Vagina (tissue), 2 donors: Measurements from ENCODE around the gene PPP3CA. TPM values are rescaled to one million over a fixed set of nuclear protein-coding genes. Genes with fewer than 3 reads are reported as not detected.

ENCODE experiments used
- DNase-seq, 2 donors: peaks; one replicate each; pipeline ENCODE4 v3.0.0-alpha.2; 2017; ENCODE audit errors: extremely low spot score in 2 of 2
- H3K27ac ChIP-seq: fragments of 200-600 bp; sonication (generic); one replicate; pipeline ENCODE4 v1.5.1; 2019
- H3K27me3 ChIP-seq: fragments of 200-600 bp; sonication (generic); one replicate; pipeline ENCODE4 v1.5.1; 2019
- H3K36me3 ChIP-seq, 2 donors: fragments of 200-600 bp; sonication (generic); one replicate each; pipeline ENCODE4 v1.5.1; 2017 to 2019
- H3K4me1 ChIP-seq: fragments of 200-600 bp; sonication (generic); one replicate; pipeline ENCODE4 v1.5.1; 2019
- H3K4me3 ChIP-seq, 2 donors: fragments of 200-600 bp; sonication (generic); 1 replicate in 1 of 2; 2 replicates in 1 of 2; pipeline ENCODE4 v1.5.1; 2016 to 2019
- H3K9me3 ChIP-seq: fragments of 200-600 bp; sonication (generic); one replicate; pipeline ENCODE4 v1.5.1; 2019
- POLR2A ChIP-seq, 2 donors: fragments of 450-650 bp; IDR thresholded peaks; one replicate each; pipeline ENCODE4 v1.6.1; 2017; ENCODE audit warnings: antibody characterized with exemption in 2 of 2, mild to moderate bottlenecking in 2 of 2, moderate library complexity in 2 of 2
- POLR2AphosphoS5 ChIP-seq, 2 donors: sonication (generic); formaldehyde crosslinking; IDR thresholded peaks; one replicate each; pipeline ENCODE4 v1.9.0; 2017; ENCODE audit warnings: antibody characterized with exemption in 2 of 2, mild to moderate bottlenecking in 2 of 2, low read depth in 1 of 2; ENCODE audit not compliant: insufficient read depth in 1 of 2
- intact Hi-C: fragments of 100-400 bp; cut with DNase I; formaldehyde crosslinking; loops from one replicate; pipeline ENCODE4 v1.15.1; 2023
- total RNA-seq: library from RNA; depleted of rRNA; stranded (reverse); fragments of >200 nt; gene quantifications from one replicate; pipeline ENCODE4 v1.2.3, GENCODE V29; 2016
- TF ChIP-seq, protein P1 (sequence below), 3 experiments: fragments of 450-650 bp in 2 of 3; fragments of 200-600 bp in 1 of 3; sonication (generic) in 1 of 3; IDR thresholded peaks; one replicate each; pipeline ENCODE4 v1.5.1; 2017 to 2019; ENCODE audit warnings: antibody characterized with exemption in 3 of 3, mild to moderate bottlenecking in 2 of 3, moderate library complexity in 2 of 3

The PPP3CA gene
- total RNA-seq, 1 donor from 2014 or later = 45.9 TPM

DNA sequence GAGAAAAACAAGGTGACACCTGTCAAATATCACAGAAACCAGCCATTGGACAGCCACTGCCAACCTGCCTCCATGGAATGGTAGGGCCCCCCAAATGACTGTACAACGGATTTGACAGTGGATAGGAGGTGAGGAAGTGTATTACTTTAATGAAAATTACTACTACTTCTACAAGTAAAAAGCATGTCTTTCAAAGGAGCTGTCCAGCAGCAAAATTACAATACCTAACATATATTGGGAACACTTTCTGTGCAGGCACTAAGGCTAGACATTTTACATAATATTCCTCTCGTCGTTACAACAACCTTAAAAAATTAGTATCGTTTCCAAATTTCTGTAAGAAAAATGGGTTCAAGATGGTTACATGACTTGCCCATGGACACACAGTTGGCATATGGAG is 14.9 kb downstream of the PPP3CA start:
- no peaks in the 10 kb centered on the region for H3K9me3 ChIP-seq
- no peak for DNase-seq
- H3K4me3 ChIP-seq = no peak overlapping the region
- no peak overlapping the region for H3K27ac ChIP-seq
- H3K4me1 ChIP-seq = peaks cover 56% of the 10 kb centered on the region
- H3K36me3 ChIP-seq = no peaks in the 10 kb centered on the region
- intact Hi-C loops = no loop called here
- TF ChIP-seq POLR2A (IDR thresholded peaks at IDR 0.05) (no peak), POLR2AphosphoS5 (IDR thresholded peaks at IDR 0.05; ENCODE audit: insufficient read depth in 1 of 2, low read depth in 1 of 2) (no peak)
- no peaks in the 10 kb centered on the region for H3K27me3 ChIP-seq

DNA sequence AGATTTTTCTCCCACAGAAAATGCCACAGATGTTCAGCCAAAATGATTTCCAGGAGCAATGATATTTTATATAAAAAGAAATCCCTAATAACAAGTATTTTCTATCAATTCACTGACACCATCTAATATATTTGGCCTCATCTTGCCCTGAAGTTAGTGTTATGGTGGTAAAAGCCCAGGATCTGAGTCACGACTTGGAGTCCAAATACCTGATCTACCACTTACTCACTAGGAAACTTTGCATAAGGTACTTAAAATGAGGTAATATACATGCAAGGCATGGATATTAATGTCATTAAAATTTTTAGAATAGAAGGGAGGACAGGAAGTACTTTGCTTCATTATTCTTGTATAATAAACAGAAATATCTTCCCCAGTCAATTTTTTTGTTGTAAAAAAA is 16.3 kb downstream of the PPP3CA start:
- DNase-seq = no peak
- no peak overlapping the region for H3K27ac ChIP-seq
- H3K4me1 ChIP-seq = peaks cover 57% of the 10 kb centered on the region
- intact Hi-C loops = no loop called here
- no peaks in the 10 kb centered on the region for H3K36me3 ChIP-seq
- H3K9me3 ChIP-seq = no peaks in the 10 kb centered on the region
- no peaks in the 10 kb centered on the region for H3K27me3 ChIP-seq
- TF ChIP-seq POLR2A (IDR thresholded peaks at IDR 0.05) = no peak
- TF ChIP-seq, protein P1, sequence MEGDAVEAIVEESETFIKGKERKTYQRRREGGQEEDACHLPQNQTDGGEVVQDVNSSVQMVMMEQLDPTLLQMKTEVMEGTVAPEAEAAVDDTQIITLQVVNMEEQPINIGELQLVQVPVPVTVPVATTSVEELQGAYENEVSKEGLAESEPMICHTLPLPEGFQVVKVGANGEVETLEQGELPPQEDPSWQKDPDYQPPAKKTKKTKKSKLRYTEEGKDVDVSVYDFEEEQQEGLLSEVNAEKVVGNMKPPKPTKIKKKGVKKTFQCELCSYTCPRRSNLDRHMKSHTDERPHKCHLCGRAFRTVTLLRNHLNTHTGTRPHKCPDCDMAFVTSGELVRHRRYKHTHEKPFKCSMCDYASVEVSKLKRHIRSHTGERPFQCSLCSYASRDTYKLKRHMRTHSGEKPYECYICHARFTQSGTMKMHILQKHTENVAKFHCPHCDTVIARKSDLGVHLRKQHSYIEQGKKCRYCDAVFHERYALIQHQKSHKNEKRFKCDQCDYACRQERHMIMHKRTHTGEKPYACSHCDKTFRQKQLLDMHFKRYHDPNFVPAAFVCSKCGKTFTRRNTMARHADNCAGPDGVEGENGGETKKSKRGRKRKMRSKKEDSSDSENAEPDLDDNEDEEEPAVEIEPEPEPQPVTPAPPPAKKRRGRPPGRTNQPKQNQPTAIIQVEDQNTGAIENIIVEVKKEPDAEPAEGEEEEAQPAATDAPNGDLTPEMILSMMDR (IDR thresholded peaks at IDR 0.05) = no peak
- no peak for TF ChIP-seq POLR2AphosphoS5 (IDR thresholded peaks at IDR 0.05; ENCODE audit: insufficient read depth in 1 of 2, low read depth in 1 of 2)
- no peak overlapping the region for H3K4me3 ChIP-seq

DNA sequence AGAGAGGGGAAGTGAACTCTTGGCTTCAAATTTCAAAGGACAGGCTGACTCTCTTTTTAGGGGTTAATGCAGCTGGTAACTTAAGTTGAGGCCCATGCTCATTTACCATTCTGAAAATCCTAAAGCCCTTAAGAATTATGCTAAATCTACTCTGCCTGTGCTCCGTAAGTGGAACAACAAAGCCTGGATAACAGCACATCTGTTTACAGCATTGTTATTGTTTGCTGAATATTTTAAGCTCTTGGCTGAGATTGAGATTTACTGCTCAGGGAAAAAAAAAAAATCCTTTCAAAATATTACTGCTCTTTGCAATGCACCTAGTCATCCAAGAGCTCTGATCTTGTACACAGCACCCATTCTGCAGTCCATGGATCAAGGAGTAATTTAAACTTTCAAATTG is 17.7 kb downstream of the PPP3CA start:
- no peak for DNase-seq
- Histone ChIP-seq H3K27ac (no peak overlapping the region), H3K27me3 (no peaks in the 10 kb centered on the region), H3K36me3 (no peaks in the 10 kb centered on the region), H3K9me3 (no peaks in the 10 kb centered on the region), H3K4me1 (peaks cover 60% of the 10 kb centered on the region), H3K4me3 (no peak overlapping the region)
- intact Hi-C loops = no loop called here
- TF ChIP-seq, protein P1 (IDR thresholded peaks at IDR 0.05) = no peak
- TF ChIP-seq POLR2A (IDR thresholded peaks at IDR 0.05) (no peak), POLR2AphosphoS5 (IDR thresholded peaks at IDR 0.05; ENCODE audit: insufficient read depth in 1 of 2, low read depth in 1 of 2) (no peak)

DNA sequence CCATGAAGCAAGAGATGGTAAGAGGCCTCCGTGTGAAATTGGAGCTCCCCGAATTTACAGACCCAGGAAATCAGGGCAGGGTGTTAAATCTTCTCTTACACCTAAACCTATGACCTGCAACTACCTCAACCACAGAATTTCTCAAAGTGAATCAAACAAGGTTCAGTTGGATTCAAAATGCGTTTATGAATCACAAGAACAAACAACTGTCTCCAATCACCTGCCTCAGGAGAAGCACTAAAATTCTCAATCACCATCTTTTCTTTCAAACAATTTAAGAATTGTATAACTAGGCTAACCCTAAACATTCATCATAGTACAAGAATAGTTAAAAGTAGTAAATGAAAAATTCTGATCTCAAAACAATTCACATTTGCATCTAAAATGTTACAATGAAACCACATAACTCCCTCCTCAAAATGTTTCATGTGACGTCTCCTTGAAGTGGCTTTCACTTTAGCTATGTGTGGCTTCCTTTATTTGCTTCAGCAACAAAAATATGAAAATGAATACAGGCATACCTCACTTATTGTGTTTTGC is 19.2 kb downstream of the PPP3CA start:
- Histone ChIP-seq H3K36me3 (no peaks in the 10 kb centered on the region), H3K4me3 (no peak overlapping the region), H3K4me1 (peaks cover 67% of the 10 kb centered on the region), H3K27me3 (no peaks in the 10 kb centered on the region), H3K9me3 (no peaks in the 10 kb centered on the region), H3K27ac (no peak overlapping the region)
- intact Hi-C loops = no loop called here
- DNase-seq = no peak
- TF ChIP-seq, protein P1 (IDR thresholded peaks at IDR 0.05) = no peak
- TF ChIP-seq POLR2A (IDR thresholded peaks at IDR 0.05) (no peak), POLR2AphosphoS5 (IDR thresholded peaks at IDR 0.05; ENCODE audit: insufficient read depth in 1 of 2, low read depth in 1 of 2) (no peak)

DNA sequence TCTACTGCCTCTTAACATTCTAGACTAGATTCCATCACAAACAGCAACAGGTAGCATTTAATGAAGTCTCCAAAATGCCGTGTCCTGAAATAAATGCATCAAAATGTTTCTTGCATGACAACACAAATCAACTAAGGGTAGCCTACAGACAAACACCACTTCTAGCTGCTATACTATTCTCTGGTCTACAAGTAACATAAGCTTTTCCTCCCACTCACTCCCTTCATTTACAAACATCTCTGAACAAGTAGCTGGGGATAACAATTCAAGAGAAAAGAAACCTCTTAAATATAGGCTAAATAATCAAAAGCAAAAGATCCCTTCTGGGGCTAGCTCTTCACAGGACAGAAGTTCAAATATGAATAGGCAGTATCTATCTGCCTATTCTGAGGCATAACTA is 20.8 kb downstream of the PPP3CA start:
- Histone ChIP-seq H3K4me1 (peaks cover 72% of the 10 kb centered on the region), H3K36me3 (no peaks in the 10 kb centered on the region), H3K4me3 (no peak overlapping the region), H3K27me3 (no peaks in the 10 kb centered on the region), H3K27ac (no peak overlapping the region), H3K9me3 (no peaks in the 10 kb centered on the region)
- TF ChIP-seq POLR2AphosphoS5 (IDR thresholded peaks at IDR 0.05; ENCODE audit: insufficient read depth in 1 of 2, low read depth in 1 of 2) = no peak
- no peak for DNase-seq
- intact Hi-C loops = no loop called here

DNA sequence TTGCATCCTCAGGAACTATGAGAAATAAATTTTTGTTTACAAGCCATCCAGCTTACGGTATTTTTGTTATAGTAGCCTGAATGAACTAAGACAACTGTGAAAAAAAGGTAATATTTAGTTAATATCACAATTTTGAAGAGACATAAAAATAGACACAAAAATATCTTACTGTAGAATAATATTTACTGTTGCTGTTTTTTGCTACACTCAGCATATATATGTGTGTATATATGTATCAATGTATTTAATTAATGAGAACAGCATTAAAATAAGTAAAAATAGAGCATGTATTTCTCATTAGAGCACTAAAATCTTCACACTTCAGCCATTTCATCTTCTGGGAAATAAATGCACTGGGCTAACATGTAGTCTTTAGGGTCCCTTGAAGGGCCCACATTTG is 24.6 kb downstream of the PPP3CA start:
- H3K36me3 ChIP-seq = no peaks in the 10 kb centered on the region

More for the DNA sequence above, 24.6 kb downstream of the PPP3CA start:
- peaks cover 51% of the 10 kb centered on the region for H3K4me1 ChIP-seq
- no peaks in the 10 kb centered on the region for H3K9me3 ChIP-seq
- intact Hi-C loops = no loop called here
- H3K27me3 ChIP-seq = no peaks in the 10 kb centered on the region
- no peak overlapping the region for H3K27ac ChIP-seq
- no peak overlapping the region for H3K4me3 ChIP-seq
- DNase-seq = no peak
- TF ChIP-seq, protein P1 (IDR thresholded peaks at IDR 0.05) = no peak
- no peak for TF ChIP-seq POLR2AphosphoS5 (IDR thresholded peaks at IDR 0.05; ENCODE audit: insufficient read depth in 1 of 2, low read depth in 1 of 2)
